Cortex of kidney (tissue), 1 donor: ENCODE measurements around the gene GABBR2.

Experiments
- DNase-seq: peaks from one replicate; lab custom pipeline; 2025; lab: John Stamatoyannopoulos, UW

Gene GABBR2

GRCh38 chr9:98318834-98319478, 389.8 kb downstream of the GABBR2 start:
- DNase-seq: no peak

GRCh38 chr9:98318041-98318790, 390.5 kb downstream of the GABBR2 start:
- DNase-seq: no peak

GRCh38 chr9:98317134-98317857, 391.4 kb downstream of the GABBR2 start:
- DNase-seq: no peak

- no peak for DNase-seq
Measured at GRCh38 chr9:98316445-98317133, 392.1 kb downstream of the GABBR2 start.

- DNase-seq: no peak
Measured at GRCh38 chr9:98315551-98316060, 393.1 kb downstream of the GABBR2 start.

- DNase-seq: no peak
Measured at GRCh38 chr9:98315067-98315453, 393.7 kb downstream of the GABBR2 start.

GRCh38 chr9:98314381-98315066, 394.2 kb downstream of the GABBR2 start:
- no peak for DNase-seq

- DNase-seq: no peak
Measured at GRCh38 chr9:98312365-98312764, 396.4 kb downstream of the GABBR2 start.

- no peak for DNase-seq
Measured at GRCh38 chr9:98311541-98311940, 397.2 kb downstream of the GABBR2 start.

GRCh38 chr9:98310752-98311392, 397.9 kb downstream of the GABBR2 start:
- DNase-seq: no peak

- DNase-seq: no peak
Measured at GRCh38 chr9:98306384-98307145, 402.2 kb downstream of the GABBR2 start.

- DNase-seq: no peak
Measured at GRCh38 chr9:98304381-98304780, 404.4 kb downstream of the GABBR2 start.

- DNase-seq: no peak
Measured at GRCh38 chr9:98303633-98304125, 405.1 kb downstream of the GABBR2 start.

- DNase-seq: no peak
Measured at GRCh38 chr9:98302938-98303632, 405.6 kb downstream of the GABBR2 start.

- DNase-seq: no peak
Measured at GRCh38 chr9:98302150-98302549, 406.6 kb downstream of the GABBR2 start.

- DNase-seq: no peak
Measured at GRCh38 chr9:98300611-98301010, 408.1 kb downstream of the GABBR2 start.

- no peak for DNase-seq
Measured at GRCh38 chr9:98298476-98298875, 410.3 kb downstream of the GABBR2 start.

- DNase-seq: no peak
Measured at GRCh38 chr9:98295824-98296223, 412.9 kb downstream of the GABBR2 start.

- DNase-seq: no peak
Measured at GRCh38 chr9:98291820-98292219, 416.9 kb downstream of the GABBR2 start.

- no peak for DNase-seq
Measured at GRCh38 chr9:98290411-98290810, 418.3 kb downstream of the GABBR2 start.
